Superior temporal gyrus (tissue), 1 donor: ENCODE measurements around the gene RBMS3.

ENCODE experiments used
- DNase-seq: peaks from one replicate; pipeline ENCODE4 v3.0.0-alpha.2; 2016; ENCODE audit errors: extremely low spot score

Gene RBMS3

GRCh38 chr3:29887451-29887850 is 606.6 kb downstream of the RBMS3 start:
- no peak for DNase-seq

DNA sequence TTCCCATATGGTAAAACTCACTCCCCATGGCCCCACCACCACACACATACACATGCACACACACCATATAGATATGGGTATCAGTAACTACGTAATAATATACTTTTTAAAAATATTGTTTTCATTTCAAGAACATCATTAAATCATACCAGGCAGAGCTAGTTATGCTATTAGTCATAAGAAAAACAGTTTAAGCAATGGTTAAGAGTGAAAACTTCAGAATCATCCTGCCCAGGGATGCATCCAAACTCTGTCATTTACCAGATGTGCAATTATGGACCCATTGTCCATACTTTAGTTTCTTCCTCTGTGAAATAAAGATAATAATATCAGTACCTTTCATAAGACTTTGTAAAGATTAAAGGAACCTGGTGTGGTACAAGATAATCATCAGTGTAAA is 608.3 kb downstream of the RBMS3 start:
- DNase-seq, result no peak

DNA sequence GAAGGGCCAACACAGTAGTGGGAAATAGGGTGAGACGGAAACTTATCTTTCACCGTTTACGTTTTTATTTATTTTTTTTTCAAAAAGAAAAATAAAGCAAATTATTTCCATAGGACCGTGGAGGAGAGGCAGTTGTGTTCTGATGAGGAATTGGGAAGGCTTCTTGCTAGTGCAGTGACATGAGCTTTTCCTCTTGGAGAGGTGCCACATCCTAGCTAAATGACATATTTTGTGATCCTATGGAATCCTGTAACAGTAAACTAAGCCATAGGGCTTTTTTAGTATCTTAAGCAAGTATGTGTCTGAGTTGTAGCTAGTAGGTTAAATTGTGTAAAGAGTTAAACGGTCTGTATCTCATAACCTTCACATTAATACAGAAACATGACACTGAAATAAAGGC is 609.9 kb downstream of the RBMS3 start:
- DNase-seq, result no peak

DNA sequence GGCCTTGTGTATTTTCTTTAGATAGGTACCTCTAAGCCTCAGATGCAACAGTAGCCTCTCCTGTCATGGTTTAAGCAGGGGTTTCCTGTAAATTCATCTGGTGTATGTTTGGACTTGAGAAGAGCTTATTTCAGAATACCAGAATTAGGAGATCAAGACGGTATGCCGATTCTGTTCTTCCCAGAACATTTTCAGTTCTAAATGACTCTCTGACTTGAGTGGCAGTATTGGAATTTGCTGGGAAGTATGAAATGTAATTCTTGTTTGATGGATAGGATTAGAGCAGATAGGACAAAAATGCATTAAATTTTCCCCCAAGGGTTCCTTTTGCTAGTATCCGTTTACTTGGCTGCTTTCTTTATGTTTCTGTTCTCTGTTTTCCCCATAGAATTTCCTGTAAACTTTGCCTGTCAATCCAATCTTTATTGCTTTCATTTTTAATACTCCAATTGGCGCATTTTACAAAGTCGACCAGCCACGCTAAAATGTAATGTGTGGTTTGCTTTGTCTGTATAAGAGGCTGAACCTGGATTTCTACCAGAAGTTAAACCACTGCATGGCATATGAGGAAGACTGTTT is 612.2 kb downstream of the RBMS3 start:
- DNase-seq, result no peak

GRCh38 chr3:29896856-29897255 is 616.0 kb downstream of the RBMS3 start:
- DNase-seq, result no peak

DNA sequence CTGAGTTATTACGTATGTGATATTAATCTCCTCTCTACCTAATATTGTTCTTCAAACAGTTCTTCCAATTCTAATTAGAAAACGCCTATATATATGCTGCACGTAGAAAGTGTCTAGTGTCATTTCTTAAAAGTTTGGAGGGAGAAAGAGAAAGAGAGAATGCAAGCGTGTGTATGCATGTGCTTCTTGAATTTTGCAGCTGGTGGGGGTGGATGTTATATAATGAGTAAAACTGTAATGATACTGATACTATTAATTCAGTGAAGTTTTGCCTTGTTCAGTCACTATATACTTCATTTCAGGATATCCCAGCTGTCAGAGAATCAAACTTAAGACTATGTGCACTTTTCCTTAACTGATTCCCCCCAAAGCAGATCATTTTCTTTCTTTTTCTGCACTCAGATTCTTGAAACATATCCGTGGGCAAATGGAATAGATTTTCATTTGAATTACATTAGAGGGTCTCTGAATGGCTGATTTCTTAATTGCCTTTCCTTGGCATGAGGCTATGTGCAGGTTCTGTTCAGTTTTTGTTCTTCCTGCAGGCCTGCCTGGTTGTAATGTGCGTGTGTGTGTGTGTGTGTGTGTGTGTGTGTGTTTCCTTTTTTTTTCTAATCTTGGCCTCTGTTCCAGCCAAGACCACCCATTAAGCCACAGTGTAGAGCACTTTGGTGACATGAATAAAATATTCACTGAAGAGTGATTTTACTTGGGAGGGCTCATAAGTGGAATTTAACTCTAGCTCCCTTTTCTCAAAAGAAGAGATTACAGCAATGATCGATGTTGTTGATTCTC is 617.5 kb downstream of the RBMS3 start:
- DNase-seq, result no peak

- DNase-seq, result no peak
Measured at GRCh38 chr3:29899021-29899420, 618.1 kb downstream of the RBMS3 start.

GRCh38 chr3:29901097-29901496 is 620.2 kb downstream of the RBMS3 start:
- DNase-seq, result no peak

- DNase-seq, result no peak
Measured at GRCh38 chr3:29903600-29903999, 622.7 kb downstream of the RBMS3 start.

GRCh38 chr3:29906906-29907305 is 626.0 kb downstream of the RBMS3 start:
- no peak for DNase-seq

DNA sequence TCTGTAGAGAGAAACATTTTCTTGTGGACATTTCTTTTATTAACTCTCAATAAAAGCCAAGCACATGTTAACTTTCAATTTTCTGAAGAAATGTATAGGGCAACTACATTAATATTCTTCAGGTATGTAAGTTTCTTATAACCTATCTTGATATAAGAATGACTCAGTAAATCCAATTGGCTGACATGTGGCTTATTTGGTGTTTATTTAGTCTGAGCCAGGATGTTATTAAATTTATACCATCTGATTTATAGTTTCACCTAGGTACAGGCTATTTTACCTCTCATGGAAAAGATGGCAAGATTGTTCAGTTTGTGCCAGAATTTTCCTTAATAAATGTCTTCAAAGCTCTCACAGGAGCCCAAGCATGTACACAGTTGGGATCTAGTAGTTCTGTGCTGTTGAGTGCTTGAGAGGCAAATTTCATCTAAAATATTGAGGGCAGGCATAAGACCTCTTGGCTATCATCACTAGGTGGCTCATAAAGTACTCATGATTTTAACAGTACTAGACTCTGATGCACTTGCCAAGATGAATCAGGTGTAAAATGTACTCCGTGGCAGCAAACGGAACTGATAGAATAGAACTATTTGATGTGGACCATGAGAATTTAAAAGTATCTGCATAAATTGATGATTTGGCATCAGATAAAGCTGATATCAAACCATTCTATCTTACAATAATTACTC is 631.9 kb downstream of the RBMS3 start:
- DNase-seq, result no peak

DNA sequence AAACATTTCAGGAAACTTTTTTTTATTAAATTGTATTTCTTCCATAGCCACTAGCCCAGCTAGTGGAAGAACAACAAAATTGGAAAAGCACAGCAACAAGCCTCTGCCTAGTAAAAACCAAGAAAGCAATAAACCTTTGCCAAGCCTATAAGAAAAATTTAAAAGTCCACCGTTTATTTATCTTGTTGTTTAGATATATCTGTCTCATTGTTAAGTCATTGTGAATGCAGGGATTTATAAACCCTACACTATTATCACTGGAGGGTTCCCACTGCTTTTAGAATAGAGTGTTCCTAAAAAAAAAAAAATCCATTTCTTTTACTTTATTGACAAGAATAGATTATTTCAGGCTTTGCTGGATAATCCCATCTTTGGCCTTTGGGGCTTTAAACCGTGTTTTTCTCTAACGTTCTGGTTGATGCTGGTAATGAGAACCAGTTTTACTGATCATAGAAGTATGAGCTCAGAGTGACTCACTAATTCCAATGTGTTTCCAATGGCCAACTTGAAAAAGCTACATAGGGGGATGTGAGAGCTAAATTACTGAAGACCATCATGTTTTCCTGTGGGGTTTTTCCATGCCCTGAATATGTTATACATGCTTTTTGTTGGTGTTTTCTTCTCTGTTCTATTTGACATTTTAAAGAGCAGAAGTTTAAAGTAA is 634.1 kb downstream of the RBMS3 start:
- no peak for DNase-seq

- DNase-seq, result no peak
Measured at GRCh38 chr3:29919571-29919970, 638.7 kb downstream of the RBMS3 start.

DNA sequence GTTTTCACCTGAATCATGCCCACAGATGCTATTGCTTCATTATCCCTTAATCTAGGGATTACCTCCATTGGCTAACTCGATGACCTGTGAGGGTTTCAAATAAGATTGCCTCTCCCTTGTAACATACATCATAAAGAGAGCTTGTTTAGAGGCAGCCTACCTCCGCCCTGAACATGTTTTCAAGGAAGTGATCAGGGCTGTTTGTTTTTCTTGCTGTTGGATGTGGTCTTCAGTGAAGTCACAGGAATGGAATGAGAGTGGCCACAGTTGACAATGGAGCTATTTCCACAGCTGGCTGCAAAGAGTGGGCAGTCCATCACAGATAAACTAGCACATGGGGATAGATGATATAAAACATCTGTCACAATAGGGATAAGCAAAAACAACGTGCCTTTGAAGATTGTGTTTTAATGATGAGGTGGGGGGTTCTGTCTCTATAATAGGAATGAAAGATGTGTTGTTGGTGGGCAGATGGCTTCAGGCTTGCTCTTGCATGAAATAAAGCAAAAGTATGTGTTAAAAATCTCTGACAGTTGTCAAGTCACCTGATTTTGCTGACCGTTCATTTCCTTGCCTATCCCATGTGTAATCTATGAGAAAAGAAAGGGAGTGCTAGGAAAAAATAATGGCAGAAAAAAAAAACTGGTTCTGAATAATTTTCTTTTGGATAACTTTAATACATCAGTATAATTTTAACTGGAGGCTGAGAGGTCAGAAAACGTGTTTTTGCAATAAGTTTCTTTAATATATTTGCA is 642.3 kb downstream of the RBMS3 start:
- DNase-seq, result no peak

GRCh38 chr3:29924783-29925561 is 644.1 kb downstream of the RBMS3 start:
- no peak for DNase-seq

DNA sequence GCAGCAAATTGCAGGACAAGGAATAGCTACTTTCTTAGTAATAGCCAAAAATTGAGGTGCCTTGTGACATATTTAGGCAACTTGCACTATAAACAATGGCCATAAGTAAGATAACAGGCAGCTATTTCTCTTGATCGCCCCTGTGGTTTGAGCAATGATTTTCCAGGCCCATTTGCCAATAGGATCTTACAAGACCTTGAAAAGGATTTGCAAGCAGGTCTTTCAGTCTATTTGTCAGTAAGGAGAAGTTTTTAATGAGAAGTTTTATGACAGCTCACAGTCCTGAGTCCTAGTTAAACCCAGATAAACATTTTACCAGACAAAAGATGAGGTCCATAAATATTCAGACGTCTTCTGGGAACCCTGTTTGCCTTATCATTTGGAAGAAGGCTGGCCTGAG is 645.5 kb downstream of the RBMS3 start:
- no peak for DNase-seq

GRCh38 chr3:29932696-29933325 is 651.9 kb downstream of the RBMS3 start:
- no peak for DNase-seq

- no peak for DNase-seq
Measured at GRCh38 chr3:29933802-29934490, 653.1 kb downstream of the RBMS3 start.

DNA sequence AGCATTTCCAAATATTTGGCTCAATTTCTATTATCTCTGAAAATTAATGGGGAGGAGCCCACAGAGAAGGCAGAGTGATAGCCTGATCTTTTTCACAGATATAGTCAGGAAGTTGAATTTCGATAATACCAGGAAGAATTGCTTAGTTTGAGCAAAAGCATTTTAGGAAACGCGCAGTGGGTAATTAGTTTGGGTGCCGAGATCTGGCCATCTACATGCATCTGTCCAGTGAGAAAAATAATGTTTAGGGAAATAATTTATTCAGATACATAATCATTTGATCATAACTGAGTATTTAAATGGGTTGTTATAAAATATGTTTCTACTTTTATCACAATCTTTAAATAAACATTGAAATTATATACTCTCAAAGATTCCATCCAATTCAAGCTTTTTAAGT is 653.9 kb downstream of the RBMS3 start:
- no peak for DNase-seq

GRCh38 chr3:29936054-29936453 is 655.2 kb downstream of the RBMS3 start:
- no peak for DNase-seq
